Limb (tissue), 2 donors: Measurements from ENCODE around the gene STRC.
"Not testable (repeated sequence)": the region's sequence is repeated elsewhere in the genome, so short reads cannot be mapped to it uniquely, and the experiment has no call there.

ENCODE experiments used
- DNase-seq, 2 donors: peaks; one replicate each; pipeline ENCODE4 v3.0.0-alpha.2; 2016; ENCODE audit errors: extremely low spot score in 2 of 2

The STRC gene

DNA sequence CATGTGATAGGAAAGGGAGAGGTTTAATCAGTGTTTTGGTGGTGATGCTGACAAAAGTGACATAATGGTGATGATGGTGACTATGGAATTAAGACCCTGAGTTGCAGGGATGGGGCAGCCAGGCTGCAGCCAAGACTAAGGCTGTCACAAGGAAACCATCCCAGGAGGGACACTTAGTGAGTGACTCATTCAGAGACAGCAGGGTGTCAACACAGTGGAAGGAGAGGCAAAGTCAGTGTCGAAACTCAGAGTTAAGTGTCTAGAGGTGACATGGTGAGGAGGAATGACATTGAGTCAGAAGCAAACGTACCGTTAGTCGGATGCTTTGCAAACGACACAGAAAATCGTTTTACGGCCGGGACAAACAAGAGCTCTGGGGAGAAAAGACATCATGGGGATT, 54.8 kb downstream of the STRC start:
- not testable (repeated sequence) for DNase-seq

DNA sequence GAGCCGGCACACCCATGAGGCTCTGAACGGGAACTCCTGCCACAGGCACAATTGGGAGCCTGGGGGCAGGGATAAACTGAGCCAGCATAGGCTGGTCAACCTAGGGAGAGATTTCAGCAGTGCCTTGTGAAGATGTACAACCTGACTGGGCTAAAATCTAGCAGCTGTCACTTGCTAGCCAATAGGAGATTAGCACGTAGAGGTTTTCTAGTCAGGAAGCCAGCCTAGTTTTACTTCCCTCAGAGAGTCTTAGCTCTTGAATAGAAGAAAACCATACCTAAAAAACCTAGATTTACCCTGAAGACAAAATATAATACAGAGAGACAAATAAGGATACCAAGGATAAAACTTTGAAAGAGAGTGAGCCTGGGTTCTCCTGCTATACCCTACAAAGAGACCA, 55.8 kb downstream of the STRC start:
- DNase-seq = not testable (repeated sequence)

DNA sequence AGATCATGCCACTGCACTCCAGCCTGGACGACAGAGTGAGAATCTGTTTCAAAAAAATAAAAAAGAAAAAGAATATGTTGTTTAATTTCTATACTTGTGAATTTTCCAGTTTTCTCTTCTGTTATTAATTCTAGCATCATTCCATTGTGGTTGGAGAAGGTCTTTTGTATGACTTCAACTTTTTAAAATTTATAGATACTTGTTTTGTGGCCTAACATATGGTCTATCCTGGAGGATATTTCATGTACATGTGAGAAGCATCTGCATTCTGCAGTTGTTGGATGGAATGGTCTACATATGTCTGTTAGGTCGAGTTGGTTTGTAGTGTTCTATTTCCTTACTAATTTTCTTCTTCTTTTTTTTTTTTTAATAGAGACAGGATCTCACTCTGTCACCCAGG, 65.6 kb downstream of the STRC start:
- DNase-seq = no peak

DNA sequence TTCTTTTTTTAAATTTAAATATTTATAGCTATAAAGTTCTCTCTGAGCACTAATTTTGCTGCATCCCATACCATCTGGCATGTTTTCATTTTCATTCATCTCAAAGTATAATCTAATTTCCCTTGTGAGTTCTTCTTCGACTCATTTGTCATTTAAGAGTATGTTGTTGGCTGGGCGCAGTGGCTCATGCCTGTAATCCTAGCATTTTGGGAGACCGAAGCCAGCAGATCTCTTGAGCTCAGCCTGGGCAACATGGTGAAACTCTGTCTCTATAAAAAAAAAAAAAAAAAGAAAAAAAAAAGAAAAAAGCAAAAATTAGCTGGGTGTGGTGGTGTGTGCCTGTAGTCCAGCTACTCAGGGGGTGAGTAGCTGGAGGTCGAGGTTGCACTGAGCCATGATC, 66.3 kb downstream of the STRC start:
- DNase-seq = no peak

DNA sequence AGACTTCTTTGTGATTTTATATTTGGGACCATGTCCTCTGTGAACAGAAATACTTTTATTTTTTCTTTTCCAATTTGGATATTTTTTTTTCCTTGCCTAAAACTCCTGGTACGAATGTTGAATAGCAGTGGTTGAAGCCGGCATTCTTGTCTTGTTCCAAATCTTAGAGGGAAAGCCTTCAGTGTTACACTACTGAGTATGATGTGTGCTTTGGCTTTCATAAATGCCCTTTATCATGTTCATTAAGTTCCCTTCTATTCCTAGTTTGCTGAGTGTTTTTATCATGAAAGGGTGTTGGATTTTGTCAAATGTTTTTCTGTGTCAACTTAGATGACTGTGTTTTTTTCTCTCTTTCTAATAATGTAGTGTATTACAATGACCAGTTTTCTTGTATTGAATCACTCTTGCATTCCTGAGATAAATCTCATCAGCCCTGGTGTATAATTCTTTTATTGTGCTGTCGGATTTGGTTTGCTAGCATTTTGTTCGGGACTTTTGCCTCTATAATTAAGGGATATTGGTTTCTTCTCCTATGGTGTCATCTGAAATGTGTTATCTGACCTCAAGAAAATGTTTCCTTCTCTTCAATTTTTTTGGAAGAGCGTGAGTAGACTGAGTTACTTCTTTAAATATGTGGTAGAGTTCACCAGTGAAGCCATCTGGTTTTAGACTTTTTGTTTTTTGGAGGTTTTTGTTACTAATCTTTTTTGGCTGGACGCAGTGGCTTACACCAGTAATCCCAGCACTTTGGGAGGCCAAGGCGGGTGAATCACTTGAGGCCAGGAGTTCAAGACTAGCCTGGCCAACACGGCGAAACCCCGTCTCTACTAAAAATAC, 67.9 kb downstream of the STRC start:
- DNase-seq = no peak
